Retinal pigment epithelial cell (primary cell): Measurements from ENCODE around the gene CROCC2.

Experiments
- DNase-seq: peaks from one replicate; pipeline ENCODE4 v3.0.0-alpha.2; 2010; ENCODE audit warnings: low read depth
- H3K4me3 ChIP-seq: 2 replicates; pipeline ENCODE4 v1.5.1; 2011; ENCODE audit warnings: mild to moderate bottlenecking, low read length, control low read depth, moderate library complexity
- CTCF ChIP-seq: conservative IDR thresholded peaks from 2 replicates; pipeline ENCODE4 v1.5.1; 2011; ENCODE audit warnings: low read depth, low read length, control low read depth, inconsistent platforms

The CROCC2 gene

GRCh38 chr2:240906141-240906910 lies at the start of gene CROCC2:
CROCC2 (plus strand) TSS chr2:240906336; CDS start chr2:240906514, 178 bp downstream.
- no peak within 1 kb of the TSS for H3K4me3 ChIP-seq
- DNase-seq, result no peak
- TF ChIP-seq CTCF, result no peak

GRCh38 chr2:240857039-240858008 lies 48.8 kb upstream of the CROCC2 start:
- no peak overlapping the region for H3K4me3 ChIP-seq
- TF ChIP-seq CTCF, result no peak
- DNase-seq, result no peak

GRCh38 chr2:240858321-240858720 lies 47.8 kb upstream of the CROCC2 start:
- no peak for TF ChIP-seq CTCF
- DNase-seq, result no peak
- no peak overlapping the region for H3K4me3 ChIP-seq

- no peak overlapping the region for H3K4me3 ChIP-seq
- DNase-seq, result no peak
- TF ChIP-seq CTCF, result no peak
These were observed 47.3 kb upstream of the CROCC2 start for GRCh38 chr2:240858871-240859270.

GRCh38 chr2:240861547-240861946 lies 44.6 kb upstream of the CROCC2 start:
- no peak for TF ChIP-seq CTCF
- DNase-seq, result no peak
- H3K4me3 ChIP-seq, result no peak overlapping the region

GRCh38 chr2:240864475-240864874 lies 41.7 kb upstream of the CROCC2 start:
- no peak overlapping the region for H3K4me3 ChIP-seq
- no peak for TF ChIP-seq CTCF
- no peak for DNase-seq
